Sciatic nerve (tissue), 2 donors: ENCODE measurements around the gene PCNX3. TPM values are rescaled to one million over a fixed set of nuclear protein-coding genes. Genes with fewer than 3 reads are reported as not detected.

ENCODE experiments used
- ATAC-seq: fragments of 200-7000 bp; cut with Tn5 transposase; one replicate; pipeline ENCODE4 v1.9.1; 2020; ENCODE audit warnings: mild to moderate bottlenecking, moderate library complexity
- DNase-seq: peaks from one replicate; pipeline ENCODE4 v3.0.0-alpha.2; 2020; ENCODE audit warnings: low spot score
- intact Hi-C: fragments of 100-400 bp; cut with DNase I; formaldehyde crosslinking; loops from one replicate; pipeline ENCODE4 v1.14.2; 2022
- total RNA-seq: library from RNA; stranded (reverse); fragmentation: NEBNext Ultra II Directional; extraction: Animal tissue kit (Norgen Biotek cat#: 25700); gene quantifications from one replicate; pipeline ENCODE4 v1.2.1, GENCODE V29; 2021
- donor health status: DM: no; HTN: no; CAD: no.
- donor health status: DM: no; HTN: no; CAD: no.

Gene PCNX3
- total RNA-seq, 1 donor from 2014 or later: 23.9 TPM

- DNase-seq: peak; percentile 78
- intact Hi-C loops: no loop called here
- ATAC-seq: no peak
These were observed 2.3 kb upstream of the PCNX3 start for GRCh38 chr11:65613091-65613928.

GRCh38 chr11:65615950-65616574 lies 486 bp downstream of the PCNX3 start:
- intact Hi-C loops: no loop called here
- DNase-seq: no peak
- ATAC-seq: no peak

- ATAC-seq: no peak
- DNase-seq: no peak
- intact Hi-C loops: no loop called here
These were observed 1.0 kb downstream of the PCNX3 start for GRCh38 chr11:65616575-65617001.

GRCh38 chr11:65617136-65617850 lies 1.7 kb downstream of the PCNX3 start:
- intact Hi-C loops: no loop called here
- DNase-seq: no peak
- no peak for ATAC-seq

- ATAC-seq (no peak), DNase-seq (no peak)
- intact Hi-C loops: no loop called here
These were observed 2.6 kb downstream of the PCNX3 start for GRCh38 chr11:65617990-65618751.

GRCh38 chr11:65618763-65619162 lies 3.2 kb downstream of the PCNX3 start:
- no peak for DNase-seq
- intact Hi-C loops: no loop called here
- ATAC-seq: no peak

GRCh38 chr11:65619281-65619928 lies 3.8 kb downstream of the PCNX3 start:
- no peak for ATAC-seq
- intact Hi-C loops: no loop called here
- no peak for DNase-seq

- no peak for ATAC-seq
- intact Hi-C loops: no loop called here
- no peak for DNase-seq
These were observed 5.1 kb downstream of the PCNX3 start for GRCh38 chr11:65620666-65621065.

GRCh38 chr11:65621460-65621859 lies 5.9 kb downstream of the PCNX3 start:
- DNase-seq (no peak), ATAC-seq (no peak)
- intact Hi-C loops: no loop called here

GRCh38 chr11:65622011-65622410 lies 6.4 kb downstream of the PCNX3 start:
- DNase-seq: no peak
- intact Hi-C loops: no loop called here
- ATAC-seq: no peak

GRCh38 chr11:65623177-65623576 lies 7.6 kb downstream of the PCNX3 start:
- intact Hi-C loops: no loop called here
- ATAC-seq: no peak
- DNase-seq: no peak

GRCh38 chr11:65623852-65624616 lies 8.5 kb downstream of the PCNX3 start:
- ATAC-seq: no peak
- DNase-seq: no peak
- intact Hi-C loops: no loop called here

GRCh38 chr11:65624931-65625627 lies 9.5 kb downstream of the PCNX3 start:
- ATAC-seq: no peak
- intact Hi-C loops: loop anchor here (5.0 kb wide), 1 partner anchor 87 kb away; the partner anchor contains the start of gene KAT5
- DNase-seq: no peak

GRCh38 chr11:65625628-65626342 lies 10.2 kb downstream of the PCNX3 start:
- intact Hi-C loops: loop anchor here (5.0 kb wide), 1 partner anchor 87 kb away; the partner anchor contains the start of gene KAT5
- DNase-seq (peak; percentile 81), ATAC-seq (peak; percentile 80)

- DNase-seq (no peak), ATAC-seq (no peak)
- intact Hi-C loops: loop anchor here (5.0 kb wide), 1 partner anchor 85 kb away; the partner anchor contains the start of gene KAT5
These were observed 11.6 kb downstream of the PCNX3 start for GRCh38 chr11:65627202-65627601.

GRCh38 chr11:65629579-65629978 lies 14.0 kb downstream of the PCNX3 start:
- intact Hi-C loops: loop anchor here (5.0 kb wide), 1 partner anchor 83 kb away; the partner anchor contains the start of gene KAT5
- DNase-seq (no peak), ATAC-seq (no peak)

GRCh38 chr11:65630215-65630614 lies 14.6 kb downstream of the PCNX3 start:
- intact Hi-C loops: no loop called here
- no peak for ATAC-seq

More at GRCh38 chr11:65630215-65630614, 14.6 kb downstream of the PCNX3 start:
- no peak for DNase-seq
